Neural progenitor cell (in vitro differentiated cells): ENCODE measurements around the gene EPB41L4A. TPM values are rescaled to one million over a fixed set of nuclear protein-coding genes. Genes with fewer than 3 reads are reported as not detected.

Experiments
- DNase-seq: peaks from one replicate; pipeline ENCODE4 v3.0.0-alpha.2; 2016; ENCODE audit warnings: low spot score
- H2AFZ ChIP-seq: fragments of 200-600 bp; sonication (generic); replicated peaks from 2 replicates; pipeline ENCODE4 v1.6.1; 2016; ENCODE audit warnings: antibody characterized with exemption
- H3F3A ChIP-seq: fragments of 200-600 bp; sonication (generic); 2 replicates; pipeline ENCODE4 v1.6.1; 2016; ENCODE audit warnings: antibody characterized with exemption, low read depth
- H3K27ac ChIP-seq: fragments of 200-600 bp; sonication (generic); 2 replicates; pipeline ENCODE4 v1.5.1; 2016; ENCODE audit warnings: mild to moderate bottlenecking
- H3K27me3 ChIP-seq: fragments of 200-600 bp; sonication (generic); 2 replicates; pipeline ENCODE4 v1.6.1; 2016; ENCODE audit warnings: mild to moderate bottlenecking, moderate library complexity
- H3K36me3 ChIP-seq: fragments of 200-600 bp; sonication (generic); 2 replicates; pipeline ENCODE4 v1.5.1; 2016
- H3K4me1 ChIP-seq: fragments of 200-600 bp; sonication (generic); 2 replicates; pipeline ENCODE4 v1.6.1; 2016; ENCODE audit warnings: mixed run types
- H3K4me2 ChIP-seq: fragments of 200-600 bp; sonication (generic); 2 replicates; pipeline ENCODE4 v1.6.1; 2016
- H3K4me3 ChIP-seq: fragments of 200-600 bp; sonication (generic); 2 replicates; pipeline ENCODE4 v1.5.1; 2016
- H3K79me2 ChIP-seq: fragments of 200-600 bp; sonication (generic); 2 replicates; pipeline ENCODE4 v1.6.1; 2016; ENCODE audit warnings: low read depth
- H3K9ac ChIP-seq: fragments of 200-600 bp; sonication (generic); 2 replicates; pipeline ENCODE4 v1.6.1; 2016
- H3K9me3 ChIP-seq: fragments of 200-600 bp; sonication (generic); 2 replicates; pipeline ENCODE4 v1.5.1; 2016; ENCODE audit warnings: low read depth
- H4K20me1 ChIP-seq: fragments of 200-600 bp; sonication (generic); 2 replicates; pipeline ENCODE4 v1.6.1; 2016; ENCODE audit warnings: low read depth
- H3K27ac Mint-ChIP-seq: 3 replicates; pipeline ENCODE4 v1.8.0; 2021; ENCODE audit warnings: mixed read lengths
- H3K27me3 Mint-ChIP-seq: 2 replicates; pipeline ENCODE4 v1.8.0; 2022; ENCODE audit warnings: low read depth, mild to moderate bottlenecking, inconsistent platforms, moderate library complexity, mixed read lengths; ENCODE audit not compliant: insufficient read depth
- H3K36me3 Mint-ChIP-seq: 3 replicates; pipeline ENCODE4 v1.8.0; 2021; ENCODE audit warnings: mixed read lengths
- H3K4me1 Mint-ChIP-seq: 3 replicates; pipeline ENCODE4 v1.8.0; 2021; ENCODE audit warnings: mixed read lengths
- H3K4me3 Mint-ChIP-seq: 3 replicates; pipeline ENCODE4 v1.8.0; 2021; ENCODE audit warnings: mild to moderate bottlenecking, moderate library complexity, mixed read lengths
- H3K9me3 Mint-ChIP-seq: 3 replicates; pipeline ENCODE4 v1.8.0; 2020; ENCODE audit warnings: mixed read lengths
- EZH2 ChIP-seq: fragments of 200-600 bp; sonication (generic); IDR thresholded peaks from 2 replicates; pipeline ENCODE4 v1.6.1; 2017; ENCODE audit warnings: antibody characterized with exemption, mild to moderate bottlenecking, moderate library complexity
- EZH2phosphoT487 ChIP-seq: fragments of 200-600 bp; sonication (generic); IDR thresholded peaks from 2 replicates; pipeline ENCODE4 v1.6.1; 2017; ENCODE audit warnings: antibody characterized with exemption
- total RNA-seq: library from RNA; depleted of rRNA; stranded (reverse); fragments of >200 nt; gene quantifications from 2 replicates; pipeline ENCODE4 v1.2.3, GENCODE V29; 2015; ENCODE audit warnings: low replicate concordance
- TF ChIP-seq, protein P1 (sequence below): fragments of 200-600 bp; sonication (generic); IDR thresholded peaks from 2 replicates; pipeline ENCODE4 v1.5.1; 2017; ENCODE audit warnings: antibody characterized with exemption, mild to moderate bottlenecking

Gene EPB41L4A
- total RNA-seq, 1 donor from 2014 or later = 2.7 TPM

DNA sequence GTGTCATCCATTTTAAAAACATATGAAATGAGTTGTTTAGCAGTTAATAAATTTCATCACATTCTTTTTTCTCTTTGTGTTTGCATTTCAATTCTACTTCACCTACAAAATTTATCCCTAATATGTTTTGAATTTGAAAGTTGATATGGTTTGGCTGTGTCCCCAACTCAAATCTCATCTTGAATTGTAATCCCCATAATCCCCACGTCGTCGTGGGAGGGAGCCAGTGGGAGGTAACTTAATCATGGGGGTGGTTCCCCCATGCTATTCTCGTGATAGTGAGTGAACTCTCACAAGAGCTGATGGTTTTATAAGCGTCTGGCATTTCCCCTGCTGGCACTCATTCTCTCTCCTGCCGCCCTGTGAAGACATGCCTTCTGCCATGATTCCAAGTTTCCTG, 200.1 kb downstream of the EPB41L4A start:
- peaks cover 9% of the 10 kb centered on the region for H3K36me3 Mint-ChIP-seq
- Histone ChIP-seq H3F3A (no peaks in the 10 kb centered on the region), H3K79me2 (no peaks in the 10 kb centered on the region), H3K9ac (no peak overlapping the region), H3K4me3 (no peak overlapping the region), H2AFZ (no peak overlapping the region), H3K27ac (no peak overlapping the region), H3K27me3 (no peaks in the 10 kb centered on the region), H3K36me3 (no peaks in the 10 kb centered on the region), H4K20me1 (no peaks in the 10 kb centered on the region), H3K4me2 (no peak overlapping the region), H3K4me1 (no peaks in the 10 kb centered on the region), H3K9me3 (no peaks in the 10 kb centered on the region)
- H3K4me3 Mint-ChIP-seq = no peak overlapping the region
- no peaks in the 10 kb centered on the region for H3K9me3 Mint-ChIP-seq
- peaks cover 4% of the 10 kb centered on the region for H3K27me3 Mint-ChIP-seq
- peaks cover 28% of the 10 kb centered on the region for H3K4me1 Mint-ChIP-seq
- H3K27ac Mint-ChIP-seq = no peak overlapping the region
- TF ChIP-seq, protein P1, sequence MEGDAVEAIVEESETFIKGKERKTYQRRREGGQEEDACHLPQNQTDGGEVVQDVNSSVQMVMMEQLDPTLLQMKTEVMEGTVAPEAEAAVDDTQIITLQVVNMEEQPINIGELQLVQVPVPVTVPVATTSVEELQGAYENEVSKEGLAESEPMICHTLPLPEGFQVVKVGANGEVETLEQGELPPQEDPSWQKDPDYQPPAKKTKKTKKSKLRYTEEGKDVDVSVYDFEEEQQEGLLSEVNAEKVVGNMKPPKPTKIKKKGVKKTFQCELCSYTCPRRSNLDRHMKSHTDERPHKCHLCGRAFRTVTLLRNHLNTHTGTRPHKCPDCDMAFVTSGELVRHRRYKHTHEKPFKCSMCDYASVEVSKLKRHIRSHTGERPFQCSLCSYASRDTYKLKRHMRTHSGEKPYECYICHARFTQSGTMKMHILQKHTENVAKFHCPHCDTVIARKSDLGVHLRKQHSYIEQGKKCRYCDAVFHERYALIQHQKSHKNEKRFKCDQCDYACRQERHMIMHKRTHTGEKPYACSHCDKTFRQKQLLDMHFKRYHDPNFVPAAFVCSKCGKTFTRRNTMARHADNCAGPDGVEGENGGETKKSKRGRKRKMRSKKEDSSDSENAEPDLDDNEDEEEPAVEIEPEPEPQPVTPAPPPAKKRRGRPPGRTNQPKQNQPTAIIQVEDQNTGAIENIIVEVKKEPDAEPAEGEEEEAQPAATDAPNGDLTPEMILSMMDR = no peak
- no peak for TF ChIP-seq EZH2
- TF ChIP-seq EZH2phosphoT487 = no peak
- DNase-seq = no peak

DNA sequence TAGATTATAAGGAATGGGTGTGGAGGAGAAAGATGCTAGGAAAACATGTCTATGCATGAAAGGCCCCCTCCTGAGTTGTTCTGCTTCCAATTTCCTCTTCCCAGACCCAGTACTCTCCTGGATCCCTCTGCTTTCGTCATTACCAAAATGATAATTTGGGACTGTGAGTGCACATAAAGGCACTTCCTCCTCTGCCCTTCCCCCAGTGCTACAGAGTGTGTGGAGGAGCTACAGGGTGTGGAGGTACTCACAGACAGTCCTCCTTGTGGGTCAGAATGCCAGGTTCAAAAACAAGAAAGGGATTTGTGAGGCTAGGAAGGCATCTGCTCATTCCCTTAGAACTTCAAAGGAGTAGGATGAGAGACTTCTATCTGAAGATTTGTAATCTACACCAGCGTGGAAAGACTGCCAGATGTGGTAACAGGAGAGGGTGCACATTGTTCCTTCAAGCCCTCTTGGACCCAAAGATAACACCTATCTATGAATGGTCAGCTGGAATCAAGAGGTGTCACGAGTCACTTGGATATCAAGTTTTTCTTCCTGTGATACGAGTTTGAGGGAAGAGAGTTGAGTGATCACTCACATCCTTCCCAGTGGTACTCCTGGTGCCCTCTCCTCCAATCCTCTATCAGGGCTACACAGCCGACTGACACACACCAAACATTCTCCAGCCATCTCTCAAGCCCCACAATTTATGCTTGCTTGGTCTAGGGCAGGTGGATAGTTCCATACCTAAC, 201.1 kb downstream of the EPB41L4A start:
- no peak for DNase-seq
- no peaks in the 10 kb centered on the region for H3K9me3 Mint-ChIP-seq
- no peaks in the 10 kb centered on the region for H3K9me3 ChIP-seq
- no peaks in the 10 kb centered on the region for H3F3A ChIP-seq
- H3K4me1 ChIP-seq = no peaks in the 10 kb centered on the region
- no peaks in the 10 kb centered on the region for H4K20me1 ChIP-seq
- no peak overlapping the region for H2AFZ ChIP-seq
- H3K9ac ChIP-seq = no peak overlapping the region
- H3K4me2 ChIP-seq = no peak overlapping the region
- no peaks in the 10 kb centered on the region for H3K27me3 ChIP-seq
- no peak overlapping the region for H3K27ac ChIP-seq
- peaks cover 4% of the 10 kb centered on the region for H3K27me3 Mint-ChIP-seq
- H3K27ac Mint-ChIP-seq = no peak overlapping the region
- peaks cover 28% of the 10 kb centered on the region for H3K4me1 Mint-ChIP-seq
- TF ChIP-seq EZH2 (no peak), EZH2phosphoT487 (no peak)
- TF ChIP-seq, protein P1 = no peak
- H3K4me3 Mint-ChIP-seq = no peak overlapping the region
- H3K36me3 Mint-ChIP-seq = peaks cover 5% of the 10 kb centered on the region
- H3K36me3 ChIP-seq = no peaks in the 10 kb centered on the region
- H3K4me3 ChIP-seq = no peak overlapping the region
- H3K79me2 ChIP-seq = no peaks in the 10 kb centered on the region

DNA sequence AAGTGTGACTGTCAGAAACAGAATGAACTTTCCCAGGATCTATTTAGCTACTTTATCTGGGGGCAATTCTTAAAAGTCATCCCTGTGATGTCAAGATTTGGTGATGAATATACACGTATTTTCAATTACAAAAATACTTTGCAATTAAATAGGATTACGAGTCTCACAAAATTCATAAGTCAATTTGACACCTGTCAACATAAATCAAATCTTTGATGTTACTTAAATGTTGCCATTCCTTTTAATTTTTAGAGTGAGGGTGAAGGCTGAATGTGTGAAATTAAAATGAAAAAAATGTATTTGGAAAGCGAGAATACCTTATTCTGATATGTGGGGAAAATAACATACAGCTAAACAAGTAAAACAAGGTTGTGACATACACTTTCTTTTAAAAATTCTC, 202.9 kb downstream of the EPB41L4A start:
- Histone ChIP-seq H3K4me1 (no peaks in the 10 kb centered on the region), H3K27ac (no peak overlapping the region), H3K4me2 (no peak overlapping the region), H3K36me3 (no peaks in the 10 kb centered on the region), H3K27me3 (no peaks in the 10 kb centered on the region), H3K9ac (no peak overlapping the region), H3K4me3 (no peak overlapping the region), H3F3A (no peaks in the 10 kb centered on the region), H4K20me1 (no peaks in the 10 kb centered on the region), H2AFZ (no peak overlapping the region), H3K79me2 (no peaks in the 10 kb centered on the region), H3K9me3 (no peaks in the 10 kb centered on the region)
- no peak for DNase-seq
- Mint-ChIP-seq H3K27me3 (peaks cover 4% of the 10 kb centered on the region), H3K4me3 (no peak overlapping the region), H3K27ac (no peak overlapping the region), H3K9me3 (no peaks in the 10 kb centered on the region), H3K36me3 (peaks cover 5% of the 10 kb centered on the region), H3K4me1 (peaks cover 26% of the 10 kb centered on the region)
- TF ChIP-seq, protein P1 = no peak
- no peak for TF ChIP-seq EZH2
- no peak for TF ChIP-seq EZH2phosphoT487
